Right lobe of liver (tissue), 4 donors: ENCODE results near the gene RER1.

Experiments used
- CTCF ChIP-seq, 4 donors: fragments of 200-600 bp in 3 of 4; fragments of 450-650 bp in 1 of 4; IDR thresholded peaks; one replicate each; pipeline versions ENCODE4 v1.5.1 to v1.8.0; 2016 to 2022; ENCODE audit warnings: antibody characterized with exemption in 4 of 4, mild to moderate bottlenecking in 2 of 4
- POLR2A ChIP-seq: fragments of 450-650 bp; IDR thresholded peaks from one replicate; pipeline ENCODE4 v1.6.1; 2017; ENCODE audit warnings: antibody characterized with exemption, mild to moderate bottlenecking
- donor health status: DM: no; HTN: no; CAD: no.
- donor health status: DM: no; HTN: no; CAD: no.
- donor health status: DM: no; HTN: yes; CAD: no.

- TF ChIP-seq POLR2A (no peak), CTCF (IDR thresholded peaks at IDR 0.05) (no peak)
These were observed 61.3 kb downstream of the RER1 start for GRCh38 chr1:2452932-2453315.
